T-helper 9 cell (primary cell): ENCODE results near the gene SLC6A9.

Experiments used
- DNase-seq: peaks from one replicate; pipeline ENCODE4 v3.0.0-alpha.2; 2020

The SLC6A9 gene

DNA sequence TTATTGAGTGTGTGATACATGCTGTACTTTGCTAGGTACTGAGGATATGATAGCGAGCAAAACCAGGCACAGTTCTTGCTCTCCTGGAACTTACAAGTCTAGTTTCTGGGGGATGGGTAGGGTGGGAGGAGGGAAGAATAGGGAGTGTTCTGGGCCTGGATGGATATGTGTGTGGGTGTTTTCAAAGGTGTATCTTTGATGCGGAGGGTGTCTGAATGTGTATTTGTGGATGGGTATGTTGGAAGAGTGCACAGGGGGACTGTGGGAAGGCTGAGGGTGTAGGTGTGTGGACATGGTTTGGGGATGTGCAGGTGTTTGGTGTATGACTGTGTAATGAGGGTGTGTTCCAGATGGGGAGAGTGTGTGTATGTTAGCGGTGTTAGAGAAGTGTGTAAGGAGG lies 65.9 kb downstream of the SLC6A9 start:
- no peak for DNase-seq

DNA sequence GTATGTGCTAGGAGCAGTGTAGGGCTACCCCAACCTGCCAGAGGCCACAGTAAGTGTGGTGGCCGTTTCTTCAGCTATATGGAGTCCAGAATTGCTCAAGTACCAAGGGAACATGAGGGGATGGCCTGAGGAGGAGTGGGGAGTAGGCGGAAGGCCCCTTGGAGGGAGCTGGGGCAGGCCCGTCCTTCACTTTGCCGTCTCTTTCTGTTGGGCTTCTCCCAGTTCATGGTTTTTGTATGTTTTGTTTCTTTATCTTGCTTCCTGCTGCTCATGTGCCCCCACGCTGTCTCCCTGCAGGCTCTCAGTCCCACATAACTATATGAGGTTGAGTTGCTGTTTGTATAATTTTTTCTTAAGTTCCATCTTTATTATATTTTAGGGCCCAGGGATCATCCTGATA lies 67.4 kb downstream of the SLC6A9 start:
- no peak for DNase-seq

DNA sequence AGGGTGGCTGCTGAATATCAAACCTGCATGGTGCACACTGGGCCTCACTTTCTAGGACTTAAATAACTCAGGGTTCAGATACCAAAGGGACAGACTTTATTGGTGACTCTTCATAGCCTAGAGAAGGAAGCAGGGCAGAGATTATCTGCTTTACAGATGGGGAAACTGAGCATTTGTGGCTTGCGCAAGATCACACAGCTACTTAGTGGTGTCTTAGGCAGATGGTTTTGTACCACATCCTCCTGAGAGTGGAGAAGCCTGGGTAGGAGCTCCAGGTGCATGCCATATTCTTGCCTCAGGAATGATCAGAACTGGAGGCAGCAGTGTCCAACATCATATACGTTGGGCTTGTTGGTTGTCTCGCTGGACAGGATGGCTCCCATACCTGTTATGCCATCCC lies 68.3 kb downstream of the SLC6A9 start:
- no peak for DNase-seq

DNA sequence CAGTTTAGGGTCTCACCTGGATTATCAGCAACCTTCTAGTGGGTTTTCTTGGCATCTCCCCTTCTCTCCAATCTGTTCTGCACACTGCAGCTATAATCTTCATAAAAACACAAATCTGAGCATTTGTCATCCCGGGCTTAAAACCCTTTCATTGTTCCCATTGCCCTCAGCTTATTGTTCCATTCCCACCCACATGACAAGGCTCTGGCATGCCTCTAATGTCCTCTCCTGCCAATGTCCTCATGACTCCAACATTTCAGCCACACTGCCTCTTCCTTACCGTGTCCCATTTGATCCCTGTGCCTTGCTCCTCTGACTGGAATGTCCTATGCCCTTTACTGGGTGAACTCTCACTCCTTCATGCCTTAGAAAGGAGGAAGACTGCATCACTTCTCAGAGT lies 68.9 kb downstream of the SLC6A9 start:
- DNase-seq, result no peak

DNA sequence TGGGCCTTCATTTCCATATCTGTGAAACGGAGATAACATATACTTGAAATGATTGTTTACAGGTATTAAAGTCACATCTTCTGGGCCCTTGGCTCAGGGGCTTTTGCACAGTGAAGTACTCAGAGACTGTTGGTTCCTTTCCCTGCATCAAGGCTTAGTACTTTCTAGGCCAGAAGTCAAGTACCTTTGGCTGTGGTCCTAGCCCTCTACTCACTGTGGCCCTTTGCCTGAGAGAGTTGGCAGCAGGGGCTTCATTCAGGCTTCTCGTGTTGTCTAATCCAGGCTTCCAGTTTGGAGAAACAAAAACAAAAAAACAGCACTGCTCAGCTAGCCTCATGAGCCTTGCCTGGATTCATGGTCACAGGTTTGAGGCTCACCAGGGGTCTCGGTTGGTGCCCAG lies 69.6 kb downstream of the SLC6A9 start:
- DNase-seq, result no peak

DNA sequence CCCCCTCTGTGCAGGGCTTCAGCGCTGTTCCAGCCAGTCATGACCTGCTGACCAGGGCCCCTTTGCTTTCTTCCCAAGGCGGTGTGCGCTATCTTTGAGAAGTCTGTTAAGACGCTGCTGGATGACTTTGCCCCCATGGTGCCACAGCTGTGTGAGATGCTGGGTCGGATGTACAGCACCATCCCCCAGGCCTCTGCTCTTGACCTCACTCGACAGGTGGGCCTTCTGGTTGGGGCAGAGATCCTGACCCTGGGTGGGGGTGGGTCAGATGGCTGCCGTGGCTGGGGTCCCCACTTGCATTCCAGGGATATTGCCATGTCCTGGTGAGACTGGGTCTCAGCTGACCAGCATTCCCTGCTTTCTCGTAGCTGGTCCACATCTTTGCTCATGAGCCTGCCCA lies 70.5 kb downstream of the SLC6A9 start:
- no peak for DNase-seq

DNA sequence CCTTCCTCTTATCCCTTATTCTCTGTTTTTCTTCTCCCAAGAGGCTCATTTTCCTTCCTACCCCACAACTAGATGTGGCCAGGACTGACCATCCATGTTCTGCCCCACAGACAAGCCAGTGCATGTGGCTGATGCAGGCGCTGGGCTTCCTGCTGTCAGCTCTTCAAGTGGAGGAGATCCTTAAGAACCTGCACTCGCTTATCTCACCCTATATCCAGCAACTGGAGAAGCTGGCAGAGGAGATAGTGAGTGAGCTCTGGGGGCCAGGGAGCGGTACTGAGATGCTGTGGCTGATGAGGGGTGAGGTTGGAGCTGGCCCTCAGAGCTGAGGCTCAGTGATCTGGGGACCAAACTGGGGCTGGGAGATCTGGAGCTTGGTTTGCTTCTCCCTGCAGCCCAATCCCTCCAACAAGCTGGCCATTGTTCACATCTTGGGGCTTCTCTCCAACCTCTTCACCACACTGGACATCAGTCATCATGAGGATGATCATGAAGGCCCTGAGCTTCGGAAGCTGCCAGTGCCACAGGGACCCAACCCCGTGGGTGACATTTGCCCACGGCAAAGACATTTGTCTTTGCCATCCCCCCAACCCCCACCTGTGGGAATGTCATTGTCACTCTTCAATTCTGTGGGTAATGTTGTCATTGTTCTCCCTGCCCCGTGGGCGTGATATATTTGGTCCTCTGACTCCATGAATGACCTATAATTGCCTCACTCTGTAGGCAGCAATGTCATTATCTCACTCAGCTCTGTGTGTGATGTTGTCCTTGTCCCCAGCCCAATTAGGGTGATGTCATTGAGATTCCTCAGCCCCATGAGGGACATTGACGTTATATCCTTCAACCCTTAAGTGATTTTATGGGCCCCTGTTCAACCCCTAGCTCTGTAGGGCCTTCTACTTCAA lies 72.7 kb downstream of the SLC6A9 start:
- DNase-seq, result no peak

DNA sequence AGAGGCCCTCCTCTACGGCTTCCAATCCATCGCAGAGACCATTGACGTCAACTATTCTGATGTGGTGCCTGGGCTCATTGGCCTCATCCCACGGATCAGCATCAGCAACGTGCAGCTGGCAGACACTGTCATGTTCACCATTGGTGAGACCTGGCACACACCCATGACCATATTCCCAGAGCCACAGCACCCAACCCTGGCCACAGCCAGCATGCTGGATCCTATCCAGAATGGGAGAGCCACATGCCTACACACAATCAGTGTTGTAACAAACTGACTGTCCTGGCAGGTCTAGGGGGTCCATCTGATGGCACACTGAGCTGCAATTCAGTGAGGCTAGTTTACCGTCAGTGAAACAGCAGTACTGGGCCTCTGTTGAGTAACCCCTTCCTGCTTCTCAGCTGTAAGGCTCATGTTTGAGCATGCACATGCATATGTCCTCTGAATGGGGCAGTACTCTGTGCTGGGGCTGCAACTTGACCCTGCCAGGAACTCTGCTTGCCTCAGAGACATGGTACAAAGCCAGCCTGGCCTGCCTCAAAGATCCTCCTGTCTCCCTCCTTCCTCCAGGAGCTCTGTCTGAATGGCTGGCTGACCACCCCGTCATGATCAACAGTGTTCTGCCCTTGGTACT lies 73.7 kb downstream of the SLC6A9 start:
- no peak for DNase-seq

DNA sequence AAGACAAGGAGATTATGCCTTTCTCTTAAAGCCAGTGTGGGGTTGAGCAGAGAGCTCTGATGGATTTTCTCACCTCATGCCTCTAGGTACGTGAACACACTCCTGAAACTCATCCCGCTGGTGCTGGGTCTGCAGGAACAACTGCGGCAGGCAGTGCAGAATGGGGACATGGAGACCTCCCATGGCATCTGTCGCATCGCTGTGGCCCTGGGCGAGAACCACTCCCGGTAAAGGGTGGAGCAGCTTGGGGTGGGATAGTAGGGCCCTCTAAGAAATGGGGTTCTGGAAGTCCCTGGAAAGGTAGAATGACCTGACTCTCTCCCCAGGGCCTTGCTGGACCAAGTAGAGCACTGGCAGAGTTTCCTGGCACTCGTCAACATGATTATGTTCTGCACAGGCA lies 75.0 kb downstream of the SLC6A9 start:
- no peak for DNase-seq

DNA sequence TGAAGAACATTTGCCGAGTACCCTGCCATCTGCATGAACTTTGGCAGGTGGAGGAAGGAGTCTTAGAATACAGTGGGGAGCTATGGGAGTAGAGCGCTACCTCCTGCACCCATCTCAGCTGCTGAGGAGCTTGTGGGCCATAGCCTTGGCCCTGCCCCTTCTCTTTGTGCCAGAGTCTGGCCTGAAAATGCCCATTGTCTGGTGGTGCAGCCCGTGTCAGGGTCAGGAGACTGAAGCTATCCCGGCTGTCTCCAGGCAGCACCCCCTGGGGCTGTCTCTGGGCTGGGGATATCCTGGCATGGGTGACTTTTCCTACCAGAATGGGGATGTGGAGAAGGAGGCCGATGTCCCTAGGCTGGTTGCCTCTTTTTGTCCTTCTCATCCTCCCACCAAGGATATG lies 77.2 kb downstream of the SLC6A9 start:
- no peak for DNase-seq

DNA sequence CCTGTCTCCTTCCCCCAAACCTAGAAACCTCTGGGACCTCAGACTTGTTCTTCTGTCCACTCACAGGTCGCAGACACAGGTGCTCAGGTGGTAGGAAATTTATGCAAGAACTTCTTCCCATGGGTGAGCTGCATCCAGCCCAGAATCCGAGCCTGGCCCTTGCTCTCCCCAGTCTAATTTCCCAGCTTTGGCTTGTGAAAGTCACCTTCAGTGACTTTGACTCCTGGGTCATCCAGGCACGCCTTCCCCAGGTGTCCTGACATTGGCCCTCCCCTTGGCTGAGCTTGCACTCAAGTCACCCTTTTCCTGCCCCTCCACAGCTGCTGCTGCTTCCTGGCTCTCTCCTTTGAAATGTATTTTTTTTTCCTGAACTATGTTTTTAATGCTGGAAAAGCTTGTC lies 77.9 kb downstream of the SLC6A9 start:
- no peak for DNase-seq

DNA sequence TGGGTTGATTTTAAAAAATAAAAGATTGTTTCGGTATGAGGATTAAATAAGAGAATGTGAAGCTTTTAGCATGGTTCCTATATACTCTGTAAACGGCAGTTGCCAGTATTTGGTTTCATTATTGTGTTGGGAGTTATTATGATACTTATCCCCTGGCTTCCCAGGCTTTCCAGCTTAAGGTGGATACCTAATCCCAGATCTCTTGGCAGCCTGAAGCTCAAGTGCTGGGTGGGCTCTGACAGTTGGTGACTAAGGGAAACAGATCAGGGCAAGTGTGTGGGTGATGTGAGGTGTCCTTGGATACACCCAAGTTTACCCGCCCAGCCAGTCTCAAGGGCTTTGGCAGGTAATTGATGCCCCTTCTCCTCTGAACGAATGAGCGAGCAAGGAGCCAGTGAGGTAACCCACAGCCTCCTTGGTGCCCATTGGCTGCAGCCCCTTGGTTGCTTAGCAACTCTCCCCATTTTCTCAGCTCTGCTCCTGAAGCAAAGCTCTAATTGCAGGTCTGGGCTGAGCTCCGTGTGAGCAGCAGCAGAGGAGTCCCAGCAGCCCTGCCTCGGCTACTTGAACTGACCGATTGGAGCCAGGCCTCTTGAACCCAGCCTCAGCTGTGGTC lies 78.4 kb downstream of the SLC6A9 start:
- no peak for DNase-seq

DNA sequence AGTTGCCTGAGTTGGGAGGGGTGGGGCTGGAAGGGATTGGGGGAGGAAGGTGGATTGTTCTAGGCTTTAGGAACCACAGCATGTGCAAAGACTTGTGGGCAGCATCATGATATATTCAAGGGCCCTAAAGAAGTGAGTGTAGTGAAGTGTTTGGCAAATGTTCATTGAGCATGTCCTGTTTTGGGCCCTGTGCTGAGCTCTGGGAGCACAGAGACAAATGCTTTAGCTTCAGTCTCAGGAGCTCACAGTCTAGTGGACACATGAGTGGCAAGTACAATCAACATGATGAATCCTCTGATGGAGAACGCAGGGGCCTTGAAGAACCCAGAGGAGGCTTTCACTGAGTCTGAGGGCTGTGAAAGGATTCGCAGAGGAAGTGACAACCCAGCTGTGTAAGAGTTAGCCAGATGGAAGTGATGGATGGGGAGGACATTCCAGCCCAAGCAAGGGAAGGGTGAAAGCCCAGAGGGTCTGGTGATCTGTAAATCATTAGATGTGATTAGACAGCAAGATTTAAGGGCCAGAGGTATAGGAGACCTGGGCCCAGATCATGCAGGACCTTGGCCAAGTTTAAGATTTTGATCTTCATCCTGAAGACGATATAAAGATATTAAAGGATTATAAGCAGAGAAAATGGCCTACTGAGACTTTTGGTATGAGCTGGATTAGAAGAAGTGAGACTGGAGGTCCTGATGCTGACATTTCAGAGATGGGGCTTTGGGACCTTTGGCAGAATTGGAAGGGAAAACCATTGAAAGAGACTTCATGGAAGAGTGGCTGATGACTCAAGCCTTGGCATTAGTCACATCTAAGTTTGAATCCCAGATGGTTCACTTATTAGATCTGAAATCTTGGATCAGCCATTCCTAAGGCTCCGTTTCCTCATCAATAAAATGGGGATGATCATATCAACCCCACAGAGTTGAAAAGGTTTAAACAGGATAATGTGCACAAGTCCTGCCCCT lies 80.0 kb downstream of the SLC6A9 start:
- DNase-seq, result no peak

DNA sequence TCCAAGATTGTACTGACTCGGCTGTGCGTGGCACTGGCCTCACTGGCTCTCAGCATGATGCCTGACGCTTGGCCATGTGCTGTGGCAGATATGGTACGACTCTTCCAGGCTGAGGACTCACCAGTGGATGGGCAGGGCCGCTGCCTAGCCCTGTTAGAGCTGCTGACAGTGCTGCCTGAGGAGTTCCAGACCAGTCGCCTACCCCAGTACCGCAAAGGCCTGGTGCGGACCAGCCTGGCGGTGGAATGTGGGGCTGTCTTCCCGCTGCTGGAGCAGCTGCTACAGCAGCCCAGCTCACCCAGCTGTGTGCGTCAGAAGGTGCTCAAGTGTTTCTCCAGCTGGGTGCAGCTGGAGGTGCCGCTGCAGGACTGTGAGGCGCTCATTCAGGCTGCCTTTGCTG lies 81.6 kb downstream of the SLC6A9 start:
- DNase-seq, result no peak

DNA sequence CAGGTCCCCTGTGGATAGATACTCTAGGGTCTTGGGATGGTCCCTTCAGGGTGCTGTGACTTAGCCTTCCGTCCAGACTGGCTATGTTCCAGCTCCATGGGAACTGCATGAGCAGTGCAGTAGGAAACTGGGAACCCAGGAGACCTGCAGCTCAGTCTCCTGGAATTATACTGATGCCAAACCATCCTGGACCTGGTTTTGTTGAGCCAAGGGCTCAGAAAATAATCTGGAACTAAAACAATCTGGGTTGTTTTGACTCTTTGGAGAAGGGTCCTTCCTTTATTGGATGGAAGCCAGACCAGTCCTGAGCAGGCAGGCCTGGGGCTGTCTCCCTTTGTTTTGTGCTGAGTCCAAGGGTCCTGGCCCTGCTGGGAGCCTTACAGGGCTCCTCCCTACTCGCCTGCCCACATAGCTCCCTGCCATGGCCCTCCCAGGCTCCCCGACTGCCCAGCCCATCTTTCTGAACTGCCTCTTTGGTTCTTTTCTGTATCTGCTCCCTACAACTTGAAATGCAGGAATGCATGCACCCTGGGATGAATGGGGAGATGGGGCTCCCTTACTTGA lies 83.3 kb downstream of the SLC6A9 start:
- DNase-seq, result no peak

DNA sequence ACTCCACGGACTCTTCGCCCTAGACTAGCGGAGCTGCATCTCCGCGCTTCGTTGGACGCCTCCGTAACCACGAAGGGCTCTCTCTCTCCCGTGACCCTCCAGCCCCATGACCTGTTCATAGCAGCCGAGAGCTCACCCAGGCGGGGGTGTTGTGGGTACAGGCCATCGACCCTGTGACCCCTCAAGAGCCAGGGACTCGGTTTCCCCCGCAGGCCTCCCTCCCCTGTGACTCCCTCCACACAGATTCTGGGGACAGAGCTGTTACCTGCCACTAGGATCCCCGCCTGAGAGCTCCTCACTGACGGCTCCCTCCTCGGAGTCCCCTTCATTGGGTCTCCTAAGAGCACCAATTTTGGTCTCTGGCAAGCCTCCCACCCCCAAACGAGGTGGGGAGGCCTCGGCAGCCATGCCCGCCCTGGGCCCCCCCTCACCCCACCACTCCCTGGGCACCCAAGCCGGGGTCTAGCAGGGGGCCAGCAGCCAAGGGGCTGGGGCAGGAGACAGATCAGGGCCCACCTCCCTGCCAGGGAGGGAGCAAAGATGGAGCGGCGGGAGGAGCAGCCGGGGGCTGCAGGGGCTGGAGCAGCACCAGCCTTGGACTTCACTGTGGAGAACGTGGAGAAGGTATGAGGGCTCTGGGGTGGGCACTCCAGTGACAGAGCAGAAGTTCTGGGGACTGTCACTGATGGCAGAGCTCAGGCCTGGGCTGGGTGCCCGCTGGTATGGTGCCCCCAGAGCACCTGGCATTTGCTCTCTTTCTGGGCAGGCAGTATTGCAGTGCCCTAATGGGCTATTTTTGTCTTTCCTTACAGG lies 84.0 kb downstream of the SLC6A9 start:
- DNase-seq, result no peak
